GM21528 (cell line): Measurements from ENCODE around the gene SPIRE2.
"Not testable (repeated sequence)": the region's sequence is repeated elsewhere in the genome, so short reads cannot be mapped to it uniquely, and the experiment has no call there.

ENCODE experiments used
- ATAC-seq: cut with Tn5 transposase; IDR thresholded peaks from one replicate; pipeline ENCODE4 v1.9.1; 2021; ENCODE audit warnings: mild to moderate bottlenecking, moderate library complexity; ENCODE audit not compliant: unreplicated experiment, low FRiP score

Gene SPIRE2

GRCh38 chr16:89828199-89828869, at the start of gene SPIRE2:
SPIRE2 (plus strand) TSS chr16:89828475; CDS start chr16:89828551, 76 bp downstream.
- no peak for ATAC-seq

GRCh38 chr16:89779231-89779908, 48.9 kb upstream of the SPIRE2 start:
- no peak for ATAC-seq

GRCh38 chr16:89779909-89780305, 48.4 kb upstream of the SPIRE2 start:
- no peak for ATAC-seq

DNA sequence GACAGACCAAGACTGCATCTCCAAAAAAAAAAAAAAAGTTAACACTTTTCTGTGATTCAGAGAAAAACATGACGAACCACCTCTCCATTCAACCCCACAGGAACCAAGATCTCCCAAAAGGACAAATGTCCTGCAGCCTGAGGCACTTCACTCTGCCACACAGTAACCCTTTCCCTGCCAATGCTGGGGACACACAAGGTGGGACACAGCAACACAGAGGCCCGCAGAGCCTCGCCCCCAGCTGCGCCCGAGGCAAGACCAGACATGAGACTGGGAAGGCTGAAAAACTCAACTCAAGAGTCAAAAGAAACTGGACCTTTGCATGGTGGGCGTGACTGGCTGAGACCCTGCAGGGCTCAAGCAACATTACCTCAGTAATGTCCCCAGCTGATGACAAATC, 45.8 kb upstream of the SPIRE2 start:
- ATAC-seq, result no peak

DNA sequence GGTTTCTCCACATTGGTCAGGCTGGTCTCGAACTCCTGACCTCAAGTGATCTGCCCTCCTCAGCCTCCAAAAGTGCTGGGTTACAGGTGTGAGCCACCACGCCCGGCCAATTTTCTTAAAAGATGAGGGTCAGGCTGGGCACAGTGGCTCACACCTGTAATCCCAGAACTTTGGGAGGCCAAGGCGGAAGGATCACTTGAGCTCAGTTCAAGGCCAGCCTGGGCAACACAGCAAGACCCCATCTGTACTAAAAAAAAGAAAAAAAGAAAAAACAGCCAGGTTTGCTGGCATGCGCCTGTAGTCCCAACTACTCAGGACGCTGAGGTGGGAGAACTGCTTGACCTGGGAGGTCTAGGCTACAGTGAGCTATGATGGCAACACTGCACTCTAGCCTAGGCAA, 44.3 kb upstream of the SPIRE2 start:
- ATAC-seq, result not testable (repeated sequence)

DNA sequence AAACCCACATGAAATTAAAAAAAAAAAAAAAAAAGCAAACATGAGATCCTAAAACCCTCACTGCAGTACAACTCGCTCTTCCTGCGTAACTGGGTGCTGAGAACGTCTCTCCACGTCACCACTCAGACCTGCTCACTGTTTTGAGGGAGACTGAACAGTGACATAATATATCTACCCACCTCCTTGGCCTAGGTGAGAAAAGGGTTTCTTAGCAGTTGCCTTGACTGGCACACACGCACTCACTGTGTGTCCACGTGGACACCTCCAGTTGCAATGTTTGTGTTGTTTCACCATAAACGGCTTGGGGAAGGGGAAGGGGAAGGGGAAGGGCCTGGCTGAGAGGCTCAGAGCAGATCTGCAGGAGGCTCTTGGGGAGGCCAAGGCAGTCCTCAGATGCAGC, 43.9 kb upstream of the SPIRE2 start:
- no peak for ATAC-seq

GRCh38 chr16:89785523-89786155, 42.6 kb upstream of the SPIRE2 start:
- no peak for ATAC-seq

DNA sequence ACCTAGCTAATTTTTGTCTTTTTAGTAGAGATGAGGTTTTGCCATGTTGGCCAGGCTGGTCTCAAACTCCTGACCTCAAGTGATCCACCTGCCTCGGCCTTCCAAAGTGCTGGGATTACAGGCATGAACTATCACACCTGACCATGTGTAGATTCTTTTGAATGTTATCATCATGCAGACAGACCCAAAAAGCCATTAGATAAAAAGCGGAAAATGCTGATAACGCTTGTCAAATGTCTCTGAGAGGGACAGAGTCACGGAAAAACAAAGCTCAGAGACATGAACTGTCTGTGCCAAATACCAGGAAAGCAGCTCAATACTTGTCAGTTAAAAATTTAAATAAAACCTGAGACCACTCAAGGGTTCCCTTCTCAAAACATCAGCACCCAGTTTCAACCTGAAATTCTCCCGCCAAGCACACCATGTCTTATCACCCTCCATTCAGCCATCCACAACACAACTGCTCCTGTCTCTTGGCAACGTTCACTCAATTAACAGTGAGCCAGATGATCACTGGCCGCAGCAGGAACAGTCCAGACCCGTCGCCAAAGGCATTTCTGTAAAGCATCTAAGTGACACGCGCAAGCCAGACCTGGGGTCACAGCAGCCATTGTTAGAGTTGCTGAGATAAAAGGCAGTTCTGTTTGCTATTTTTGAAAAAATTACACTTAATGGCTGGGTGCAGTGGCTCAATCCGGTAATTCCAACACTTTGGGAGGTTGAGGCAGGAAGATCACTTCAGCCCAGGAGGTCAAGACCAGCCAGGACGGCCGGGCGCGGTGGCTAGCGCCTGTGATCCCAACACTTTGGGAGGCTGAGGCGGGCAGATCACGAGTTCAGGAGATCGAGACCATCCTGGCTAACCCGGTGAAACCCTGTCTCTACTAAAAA, 41.6 kb upstream of the SPIRE2 start:
- no peak for ATAC-seq

DNA sequence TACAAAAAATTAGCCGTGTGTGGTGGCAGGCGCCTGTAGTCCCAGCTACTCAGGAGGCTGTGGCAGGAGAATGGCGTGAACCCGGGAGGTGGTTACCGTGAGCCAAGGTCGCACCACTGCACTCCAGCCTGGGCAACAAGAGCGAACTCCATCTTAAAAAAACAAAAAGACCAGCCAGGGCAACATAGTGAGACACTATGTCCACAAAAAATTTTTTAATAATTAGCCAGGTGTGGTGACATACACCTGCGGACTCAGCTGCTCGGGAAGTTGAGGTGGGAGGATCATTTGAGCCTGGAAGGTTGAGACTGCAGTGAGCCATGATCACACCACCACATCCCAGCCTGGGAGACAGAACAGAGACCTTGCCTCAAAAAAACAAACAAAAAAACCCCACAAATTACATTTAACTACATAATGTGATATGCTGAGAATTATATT, 40.9 kb upstream of the SPIRE2 start:
- no peak for ATAC-seq

GRCh38 chr16:89791278-89791995, 36.8 kb upstream of the SPIRE2 start:
- ATAC-seq, result no peak

- not testable (repeated sequence) for ATAC-seq
Observed at GRCh38 chr16:89793092-89793491, 35.2 kb upstream of the SPIRE2 start.

DNA sequence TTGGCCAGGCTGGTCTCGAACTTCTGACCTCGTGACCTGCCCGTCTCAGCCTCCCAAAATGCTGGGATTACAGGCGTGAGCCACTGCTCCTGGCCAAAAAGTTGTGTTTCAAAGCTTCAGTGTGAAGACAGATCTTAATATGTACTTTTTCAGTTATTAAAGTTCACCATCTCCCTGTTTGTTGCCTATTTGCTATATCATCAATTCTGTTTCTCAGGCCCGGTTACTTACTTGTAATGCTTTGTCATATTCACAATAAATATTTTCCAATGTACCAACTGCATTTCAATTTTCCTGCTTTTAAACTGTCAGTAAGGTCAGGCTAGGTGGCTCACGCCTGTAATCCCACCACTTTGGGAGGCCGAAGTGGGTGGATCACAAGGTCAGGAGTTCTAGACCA, 34.3 kb upstream of the SPIRE2 start:
- no peak for ATAC-seq

DNA sequence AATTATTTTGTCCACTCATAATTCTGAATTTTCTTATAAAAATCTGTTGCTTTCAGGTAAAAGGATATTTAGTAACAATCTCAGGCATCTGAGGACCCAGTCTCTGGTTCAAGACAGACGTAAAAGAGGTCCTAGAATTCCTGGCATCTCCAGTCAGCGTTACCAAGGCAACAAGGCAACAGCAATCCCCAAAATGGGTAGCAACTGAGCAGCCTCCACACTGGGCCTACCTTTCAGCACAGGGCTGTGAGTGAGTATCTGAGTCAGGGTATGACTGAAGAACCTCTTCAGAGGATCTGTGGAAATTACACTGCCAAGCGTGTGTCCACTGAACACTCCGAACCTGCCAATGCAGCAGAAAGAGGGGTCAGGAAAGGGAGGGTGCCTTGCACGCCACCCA, 32.6 kb upstream of the SPIRE2 start:
- ATAC-seq, result no peak

DNA sequence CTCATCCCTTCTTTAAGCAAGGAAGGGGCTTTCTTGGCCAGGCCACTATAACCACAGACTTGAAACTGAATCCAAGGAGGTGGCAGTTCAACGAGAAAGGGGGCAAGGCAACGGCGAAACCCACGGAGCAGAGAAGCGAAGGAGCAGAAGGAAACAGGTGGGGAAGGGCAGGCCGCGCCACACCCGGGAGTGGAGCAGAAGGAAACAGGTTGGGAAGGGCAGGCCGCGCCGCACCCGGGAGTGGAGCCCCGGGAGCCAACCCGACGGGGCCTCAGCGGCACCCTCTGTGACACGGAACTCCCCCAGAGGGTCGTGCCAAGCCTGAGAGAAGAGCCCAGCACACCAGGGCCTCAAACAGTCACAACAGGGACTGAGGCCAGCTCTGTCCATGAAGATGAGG, 32.2 kb upstream of the SPIRE2 start:
- ATAC-seq, result no peak

- ATAC-seq, result no peak
Observed at GRCh38 chr16:89798126-89798525, 30.1 kb upstream of the SPIRE2 start.

DNA sequence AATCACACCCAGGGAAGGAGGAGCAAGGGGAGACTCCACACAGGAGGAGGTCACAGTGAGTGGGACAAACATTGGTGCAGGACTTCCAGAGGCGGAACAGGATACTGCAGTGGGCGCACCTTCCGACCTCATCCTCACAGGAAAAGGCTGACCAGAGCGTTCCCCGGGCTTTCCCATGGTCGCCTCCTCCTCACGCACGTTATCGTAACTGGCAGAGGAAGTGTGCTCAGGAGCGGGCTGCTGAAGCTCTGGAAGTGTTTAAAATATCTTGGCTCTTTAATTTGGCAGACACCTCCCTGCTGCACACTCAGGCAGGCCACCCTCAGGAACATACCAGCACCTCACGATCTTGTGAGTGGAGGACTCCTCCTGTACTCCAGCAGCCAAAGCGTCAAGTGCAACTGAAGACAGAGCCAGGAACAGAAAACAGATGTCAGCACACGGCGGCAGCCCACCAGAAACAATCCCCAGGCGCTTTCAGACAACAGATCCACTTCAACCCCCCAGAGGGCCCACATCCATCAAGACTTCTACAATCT, 29.4 kb upstream of the SPIRE2 start:
- no peak for ATAC-seq

DNA sequence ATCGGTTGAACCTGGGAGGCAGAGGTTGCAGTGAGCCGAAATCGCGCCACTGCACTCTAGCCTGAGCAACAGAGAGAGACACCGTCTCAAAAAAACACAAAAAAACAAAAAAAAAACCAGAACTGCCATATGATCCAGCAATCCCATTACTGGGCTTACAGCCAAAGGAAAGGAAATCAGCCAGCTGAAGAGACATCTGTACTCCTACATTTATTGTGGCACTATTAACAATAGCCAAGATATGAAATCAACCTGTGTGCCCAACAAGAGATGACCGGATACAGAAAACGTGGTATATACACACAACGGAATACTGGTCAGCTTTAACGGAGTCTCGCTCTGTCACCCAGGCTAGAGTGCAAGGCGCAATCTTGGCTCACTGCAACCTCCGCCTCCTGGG, 26.5 kb upstream of the SPIRE2 start:
- no peak for ATAC-seq

DNA sequence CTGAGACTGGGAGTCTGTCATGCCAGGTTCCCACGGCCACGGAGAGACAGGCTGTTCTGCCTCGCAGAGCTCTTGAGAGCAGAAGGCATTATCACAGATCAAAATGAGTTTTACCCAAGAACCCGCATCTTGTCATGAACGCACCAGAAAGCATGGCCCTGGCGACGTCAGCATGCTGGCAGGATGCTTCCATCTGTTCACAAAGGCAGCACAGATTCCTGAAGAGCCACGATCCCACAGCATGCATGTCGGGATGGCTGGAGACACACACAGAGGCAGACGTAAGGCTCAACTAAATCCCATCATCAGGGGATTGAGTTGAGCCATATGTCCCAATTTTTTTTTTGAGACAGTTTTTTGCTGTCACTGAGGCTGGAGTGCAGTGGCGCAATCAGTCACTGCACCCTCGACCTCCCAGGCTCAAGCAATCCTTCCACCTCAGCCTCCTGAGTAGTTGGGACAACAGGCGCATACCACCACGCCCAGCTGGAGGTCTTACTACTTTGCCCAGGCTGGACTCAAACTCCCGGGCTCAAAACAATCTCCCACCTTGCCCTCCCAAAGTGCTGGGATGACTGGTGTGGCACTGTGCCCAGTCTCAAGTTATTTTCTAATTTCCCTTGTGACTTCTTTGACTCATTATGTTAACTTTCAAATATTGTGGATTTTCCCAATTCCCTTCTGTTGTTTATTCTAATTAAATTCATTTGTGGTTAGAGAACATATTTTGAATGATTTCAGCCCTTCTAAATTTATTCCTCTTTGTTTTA, 23.0 kb upstream of the SPIRE2 start:
- no peak for ATAC-seq

DNA sequence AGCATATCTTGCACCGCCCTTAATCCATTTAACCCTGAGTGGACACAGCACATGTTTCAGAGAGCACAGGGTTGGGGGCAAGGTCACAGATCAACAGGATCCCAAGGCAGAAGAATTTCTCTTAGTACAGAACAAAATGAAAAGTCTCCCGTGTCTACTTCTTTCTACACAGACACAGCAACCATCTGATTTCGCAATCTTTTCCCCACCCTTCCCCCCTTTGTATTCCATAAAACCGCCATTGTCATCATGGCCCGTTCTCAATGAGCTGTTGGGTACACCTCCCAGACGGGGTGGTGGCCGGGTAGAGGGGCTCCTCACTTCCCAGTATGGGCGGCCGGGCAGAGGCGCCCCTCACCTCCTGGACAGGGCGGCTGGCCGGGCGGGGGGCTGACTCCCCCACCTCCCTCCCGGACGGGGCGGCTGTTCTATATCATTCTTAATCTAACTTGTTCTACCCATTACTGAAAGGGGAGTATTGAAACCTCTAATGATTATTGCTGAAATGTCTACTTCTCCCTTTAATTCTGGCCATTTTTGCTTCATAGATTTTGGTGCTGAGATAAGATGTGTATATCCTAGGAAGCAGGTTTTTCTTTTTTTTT, 21.6 kb upstream of the SPIRE2 start:
- ATAC-seq, result not testable (repeated sequence)
